ENCODE measurements around the gene ZNF165.

ZNF165 gene

DNA sequence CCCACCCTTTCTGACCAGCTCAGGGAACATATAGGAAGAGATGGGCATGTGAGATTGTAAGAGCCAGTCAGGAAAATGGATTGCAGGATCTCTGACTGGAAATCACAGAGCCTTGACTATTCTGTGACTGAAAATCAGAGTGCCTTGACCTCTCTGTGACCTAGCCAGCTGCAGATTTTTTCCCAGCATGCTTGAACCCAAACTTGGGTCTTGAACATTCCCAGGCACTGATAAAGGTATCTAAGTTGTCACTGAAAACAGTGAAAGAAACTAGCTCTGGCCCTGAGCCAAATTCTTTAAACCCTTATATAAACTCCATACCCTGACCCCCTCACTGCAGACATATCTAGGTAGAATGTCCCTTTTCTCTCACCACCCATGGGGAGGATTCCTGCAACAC, 2.3 kb upstream of the ZNF165 start:
- Histone ChIP-seq H3K9ac (no peak overlapping the region), H3K4me3 (IDR thresholded peaks at IDR 0.05; ENCODE audit: insufficient read depth, low read depth, low read length) (no peak overlapping the region)

DNA sequence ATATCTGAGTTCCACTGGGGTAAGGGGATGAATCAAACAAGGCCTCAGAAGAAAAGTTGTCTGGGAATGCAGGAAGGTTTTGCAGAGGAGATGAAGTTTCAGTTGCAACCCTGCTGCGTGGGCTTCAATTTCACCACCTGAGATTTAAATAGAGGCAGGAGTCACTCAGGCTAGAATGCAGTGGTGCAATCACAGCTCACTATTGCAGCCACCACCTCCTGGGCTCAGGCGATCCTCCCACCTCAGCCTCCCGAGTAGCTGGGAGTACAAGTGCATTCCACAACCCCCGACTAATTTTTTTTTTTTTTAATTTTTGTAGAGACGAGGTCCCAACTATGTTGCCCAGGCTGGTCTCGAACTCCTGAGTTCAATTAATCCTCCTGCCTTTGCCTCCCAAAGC, 1.5 kb upstream of the ZNF165 start:
- H4K20me1 ChIP-seq (ENCODE audit: insufficient read depth) = no peaks in the 10 kb centered on the region
- H3K36me3 ChIP-seq (ENCODE audit: insufficient read depth) = no peaks in the 10 kb centered on the region
- H3K4me1 ChIP-seq (ENCODE audit: low read depth, poor library complexity, severe bottlenecking) = peaks cover 12% of the 10 kb centered on the region
- no peak overlapping the region for H3K4me3 ChIP-seq (IDR thresholded peaks at IDR 0.05; ENCODE audit: insufficient read depth, low read depth, low read length)
- TF ChIP-seq CTCF (conservative IDR thresholded peaks at IDR 0.05; ENCODE audit: low read depth, low read length) = no peak
- no peak overlapping the region for H3K27ac ChIP-seq
- no peak overlapping the region for H3K4me2 ChIP-seq
- no peak overlapping the region for H3K9ac ChIP-seq
- H3K79me2 ChIP-seq (ENCODE audit: insufficient read depth, low read depth) = no peaks in the 10 kb centered on the region
- H2AFZ ChIP-seq (ENCODE audit: low read depth) = no peak overlapping the region
- H3K27me3 ChIP-seq (ENCODE audit: insufficient read depth, low read depth) = no peaks in the 10 kb centered on the region

More for the DNA sequence above, 2.3 kb upstream of the ZNF165 start:
- Histone ChIP-seq H4K20me1 (ENCODE audit: insufficient read depth) (no peaks in the 10 kb centered on the region), H2AFZ (ENCODE audit: low read depth) (no peak overlapping the region), H3K27ac (no peak overlapping the region), H3K79me2 (ENCODE audit: insufficient read depth, low read depth) (no peaks in the 10 kb centered on the region), H3K4me1 (ENCODE audit: low read depth, poor library complexity, severe bottlenecking) (peaks cover 12% of the 10 kb centered on the region), H3K36me3 (ENCODE audit: insufficient read depth) (no peaks in the 10 kb centered on the region), H3K4me2 (no peak overlapping the region), H3K27me3 (ENCODE audit: insufficient read depth, low read depth) (no peaks in the 10 kb centered on the region)
- TF ChIP-seq CTCF (conservative IDR thresholded peaks at IDR 0.05; ENCODE audit: low read depth, low read length) = no peak

DNA sequence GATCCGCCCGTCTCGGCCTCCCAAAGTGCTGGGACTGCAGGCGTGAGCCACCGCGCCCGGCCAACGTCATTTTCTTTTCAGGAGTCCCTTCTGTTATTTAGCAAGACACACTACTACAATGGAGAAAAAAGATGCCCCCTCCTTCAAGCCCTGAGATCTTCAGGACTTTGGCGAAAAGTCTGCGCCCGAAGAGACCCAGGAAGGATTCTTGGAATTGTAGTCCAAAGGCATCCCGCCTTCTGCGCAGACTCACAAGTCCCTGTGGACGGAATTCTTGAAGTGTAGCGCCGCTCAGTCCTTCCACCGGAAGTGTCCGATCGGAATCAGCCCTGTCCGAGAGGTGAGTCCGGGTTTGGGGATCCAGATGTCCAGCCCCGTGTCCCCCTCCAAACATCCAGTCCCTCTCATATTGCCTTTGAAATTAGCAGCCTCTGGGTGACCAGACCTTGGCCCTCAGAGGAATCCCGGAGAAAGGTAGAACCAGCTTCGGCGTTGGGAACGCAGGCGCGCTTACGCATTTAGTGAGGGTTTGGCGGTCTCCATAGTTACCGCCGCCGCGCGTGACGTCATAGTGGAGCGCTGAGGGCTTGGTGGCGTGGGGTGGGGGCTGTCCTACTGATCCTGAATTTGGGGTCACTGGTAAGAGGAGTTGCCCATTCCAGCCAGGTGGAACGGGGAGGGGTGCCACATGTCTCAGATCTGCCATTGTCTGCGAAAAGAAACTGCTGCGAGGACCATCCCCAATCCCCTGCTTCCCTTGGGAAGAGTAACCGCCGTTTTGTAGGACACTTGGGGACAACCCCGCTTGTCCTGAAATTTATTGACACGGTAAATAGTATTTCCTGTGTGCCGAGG, 490 bp downstream of the ZNF165 start:
- no peak for TF ChIP-seq CTCF (conservative IDR thresholded peaks at IDR 0.05; ENCODE audit: low read depth, low read length)
- Histone ChIP-seq H3K4me3 (IDR thresholded peaks at IDR 0.05; ENCODE audit: insufficient read depth, low read depth, low read length) (no peak overlapping the region), H3K4me2 (peak overlapping the region; percentile 85), H3K36me3 (ENCODE audit: insufficient read depth) (no peaks in the 10 kb centered on the region), H3K27me3 (ENCODE audit: insufficient read depth, low read depth) (no peaks in the 10 kb centered on the region), H3K4me1 (ENCODE audit: low read depth, poor library complexity, severe bottlenecking) (peaks cover 12% of the 10 kb centered on the region), H3K79me2 (ENCODE audit: insufficient read depth, low read depth) (no peaks in the 10 kb centered on the region), H3K9ac (peak overlapping the region; percentile 72), H2AFZ (ENCODE audit: low read depth) (peak overlapping the region; percentile 86), H3K27ac (peak overlapping the region; percentile 72), H4K20me1 (ENCODE audit: insufficient read depth) (no peaks in the 10 kb centered on the region)

- Histone ChIP-seq H3K4me3 (IDR thresholded peaks at IDR 0.05; ENCODE audit: insufficient read depth, low read depth, low read length) (no peak overlapping the region), H3K79me2 (ENCODE audit: insufficient read depth, low read depth) (no peaks in the 10 kb centered on the region), H3K36me3 (ENCODE audit: insufficient read depth) (no peaks in the 10 kb centered on the region), H3K4me1 (ENCODE audit: low read depth, poor library complexity, severe bottlenecking) (peaks cover 12% of the 10 kb centered on the region), H4K20me1 (ENCODE audit: insufficient read depth) (no peaks in the 10 kb centered on the region), H3K27me3 (ENCODE audit: insufficient read depth, low read depth) (no peaks in the 10 kb centered on the region), H3K27ac (peak overlapping the region; percentile 72), H2AFZ (ENCODE audit: low read depth) (peak overlapping the region; percentile 86), H3K4me2 (peak overlapping the region; percentile 66), H3K9ac (peak overlapping the region; percentile 72)
- no peak for TF ChIP-seq CTCF (conservative IDR thresholded peaks at IDR 0.05; ENCODE audit: low read depth, low read length)
Observed at GRCh38 chr6:28081486-28081751, 1.1 kb downstream of the ZNF165 start.
